Measurements from ENCODE around the gene H2AZ2. TPM values are rescaled to one million over a fixed set of nuclear protein-coding genes. Genes with fewer than 3 reads are reported as not detected.
"Not testable (repeated sequence)": the region's sequence is repeated elsewhere in the genome, so short reads cannot be mapped to it uniquely, and the experiment has no call there.

H2AZ2 gene
- total and polyA plus RNA-seq, 5 donors from 2014 or later = 186 to 315 (median 257) TPM

- peak overlapping the region; percentile 62 to 98 (median 87) for H3K27ac Mint-ChIP-seq
Observed at GRCh38 chr7:44849259-44849884, 1.5 kb upstream of the H2AZ2 start.

GRCh38 chr7:44847509-44847919 lies 373 bp downstream of the H2AZ2 start:
- H3K9me3 Mint-ChIP-seq = no peaks in the 10 kb centered on the region
- peak overlapping the region; percentile 91 for H3K4me3 ChIP-seq (ENCODE audit: low read depth, low read length)

More at GRCh38 chr7:44849259-44849884, 1.5 kb upstream of the H2AZ2 start:
- H3K36me3 ChIP-seq (ENCODE audit: control insufficient read depth, insufficient read depth, low read length) = no peaks in the 10 kb centered on the region
- Mint-ChIP-seq H3K36me3 (no peaks in the 10 kb centered on the region), H3K9me3 (no peaks in the 10 kb centered on the region), H3K4me3 (peak overlapping the region; percentile 96 to 99 (median 96)), H3K4me1 (peaks cover 19 to 36% (median 29%) of the 10 kb centered on the region in 4 donors), H3K27me3 (peaks cover 6% of the 10 kb centered on the region)
- no peak overlapping the region for H3K27ac ChIP-seq (ENCODE audit: insufficient read depth, low read length, poor library complexity, severe bottlenecking)
- H3K9me3 ChIP-seq (ENCODE audit: control insufficient read depth in 2 of 2, low read length in 2 of 2) = no peaks in the 10 kb centered on the region
- ATAC-seq (ENCODE audit: low read depth in 2 of 2) (no peak), DNase-seq (no peak)
- H3K27me3 ChIP-seq (ENCODE audit: control insufficient read depth, insufficient read depth, low read length) = no peaks in the 10 kb centered on the region
- peaks cover 29% of the 10 kb centered on the region for H3K4me1 ChIP-seq (ENCODE audit: control insufficient read depth, insufficient read depth, low read length, poor library complexity, severe bottlenecking)
- no peak overlapping the region for H3K4me3 ChIP-seq (ENCODE audit: low read depth, low read length)

DNA sequence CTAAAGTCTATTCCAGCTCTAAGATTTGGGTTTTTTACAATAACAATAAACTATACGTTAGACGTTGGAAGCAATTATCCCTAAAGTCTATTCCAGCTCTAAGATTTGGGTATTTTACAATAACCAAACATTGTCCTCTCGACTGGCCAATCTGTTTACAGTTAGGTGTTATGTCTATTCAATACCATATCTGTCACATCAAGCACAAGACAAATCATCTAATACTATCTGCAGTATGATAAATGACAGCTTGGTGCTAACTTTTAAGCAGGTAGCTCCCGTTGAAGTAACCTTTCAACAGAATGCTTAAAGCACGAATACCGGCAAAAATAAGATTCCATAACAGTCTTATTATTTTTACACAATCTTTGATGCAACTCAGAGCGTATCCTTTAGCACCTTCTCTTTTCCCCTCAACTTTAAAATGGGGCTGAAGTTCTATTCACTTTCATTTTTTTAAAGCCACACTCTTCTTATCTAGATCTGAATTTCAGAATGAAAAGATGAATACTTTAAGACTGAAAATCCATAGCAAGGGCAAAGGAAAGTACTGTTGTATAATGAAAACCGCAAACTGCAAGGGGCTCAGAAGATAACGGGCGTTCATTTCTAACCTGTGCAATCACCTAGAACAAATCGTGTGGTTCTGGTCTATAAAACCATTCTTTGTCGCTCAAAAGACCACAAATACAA lies 925 bp downstream of the H2AZ2 start:
- peaks cover 6% of the 10 kb centered on the region for H3K27me3 Mint-ChIP-seq
- H3K4me1 Mint-ChIP-seq = peaks cover 25 to 51% (median 38%) of the 10 kb centered on the region in 4 donors
- H3K9me3 ChIP-seq (ENCODE audit: control insufficient read depth in 2 of 2, low read length in 2 of 2) = no peaks in the 10 kb centered on the region
- H3K4me1 ChIP-seq (ENCODE audit: control insufficient read depth, insufficient read depth, low read length, poor library complexity, severe bottlenecking) = peaks cover 32% of the 10 kb centered on the region
- H3K36me3 Mint-ChIP-seq = peaks cover 6% of the 10 kb centered on the region
- DNase-seq (no peak), ATAC-seq (ENCODE audit: low read depth in 2 of 2) (no peak)
- H3K27ac Mint-ChIP-seq = peak overlapping the region; percentile 97 to 98 (median 98)
- H3K36me3 ChIP-seq (ENCODE audit: control insufficient read depth, insufficient read depth, low read length) = peaks cover 8% of the 10 kb centered on the region
- H3K9me3 Mint-ChIP-seq = no peaks in the 10 kb centered on the region
- peak overlapping the region; percentile 98 for H3K27ac ChIP-seq (ENCODE audit: insufficient read depth, low read length, poor library complexity, severe bottlenecking)
- H3K4me3 ChIP-seq (ENCODE audit: low read depth, low read length) = peak overlapping the region; percentile 91
- no peaks in the 10 kb centered on the region for H3K27me3 ChIP-seq (ENCODE audit: control insufficient read depth, insufficient read depth, low read length)
- peak overlapping the region; percentile 96 to 99 (median 97) for H3K4me3 Mint-ChIP-seq

More at GRCh38 chr7:44847509-44847919, 373 bp downstream of the H2AZ2 start:
- Mint-ChIP-seq H3K36me3 (peaks cover 2% of the 10 kb centered on the region), H3K27ac (peak overlapping the region; percentile 97 to 98 (median 98)), H3K27me3 (peaks cover 6% of the 10 kb centered on the region), H3K4me1 (peaks cover 25 to 46% (median 34%) of the 10 kb centered on the region in 4 donors), H3K4me3 (peak overlapping the region; percentile 96 to 99 (median 97))
- Histone ChIP-seq H3K27ac (ENCODE audit: insufficient read depth, low read length, poor library complexity, severe bottlenecking) (peak overlapping the region; percentile 98), H3K9me3 (ENCODE audit: control insufficient read depth in 2 of 2, low read length in 2 of 2) (no peaks in the 10 kb centered on the region), H3K27me3 (ENCODE audit: control insufficient read depth, insufficient read depth, low read length) (no peaks in the 10 kb centered on the region), H3K4me1 (ENCODE audit: control insufficient read depth, insufficient read depth, low read length, poor library complexity, severe bottlenecking) (peaks cover 32% of the 10 kb centered on the region), H3K36me3 (ENCODE audit: control insufficient read depth, insufficient read depth, low read length) (peaks cover 2% of the 10 kb centered on the region)
- DNase-seq = peak; percentile 72 to 93 (median 92)
- ATAC-seq (ENCODE audit: low read depth in 2 of 2) = peak; percentile 68 to 71

DNA sequence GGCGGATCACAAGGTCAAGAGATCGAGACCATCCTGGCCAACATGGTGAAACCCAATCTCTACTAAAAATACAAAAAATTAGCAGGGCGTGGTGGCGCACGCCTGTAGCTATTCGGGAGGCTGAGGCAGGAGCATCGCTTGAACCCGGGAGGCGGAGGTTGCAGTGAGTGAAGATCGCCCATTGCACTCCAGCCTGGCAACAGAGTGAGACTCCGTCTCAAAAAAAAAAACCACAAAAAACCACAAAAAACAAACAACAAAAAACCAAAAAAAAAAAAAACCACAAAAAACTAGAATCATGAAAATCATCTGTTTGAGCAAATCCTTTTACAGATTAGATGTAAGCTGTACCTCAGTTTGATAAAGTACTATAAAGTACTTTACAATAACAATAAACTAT lies 1.5 kb downstream of the H2AZ2 start:
- ATAC-seq (ENCODE audit: low read depth in 2 of 2); H3K9me3 Mint-ChIP-seq; H3K27me3 ChIP-seq (ENCODE audit: control insufficient read depth, insufficient read depth, low read length); H3K9me3 ChIP-seq (ENCODE audit: control insufficient read depth in 2 of 2, low read length in 2 of 2); H3K27me3 Mint-ChIP-seq: not testable (repeated sequence)
- DNase-seq = peak in 1 of 3 donors; percentile 41
- H3K4me1 ChIP-seq (ENCODE audit: control insufficient read depth, insufficient read depth, low read length, poor library complexity, severe bottlenecking) = peaks cover 32% of the 10 kb centered on the region
- Mint-ChIP-seq H3K27ac (peak overlapping the region; percentile 97 to 98 (median 98)), H3K36me3 (peaks cover 11% of the 10 kb centered on the region), H3K4me1 (peaks cover 29 to 57% (median 43%) of the 10 kb centered on the region in 4 donors), H3K4me3 (peak overlapping the region; percentile 96 to 99 (median 97))
- H3K36me3 ChIP-seq (ENCODE audit: control insufficient read depth, insufficient read depth, low read length) = peaks cover 12% of the 10 kb centered on the region
- H3K4me3 ChIP-seq (ENCODE audit: low read depth, low read length) = peak overlapping the region; percentile 91
- peak overlapping the region; percentile 98 for H3K27ac ChIP-seq (ENCODE audit: insufficient read depth, low read length, poor library complexity, severe bottlenecking)

DNA sequence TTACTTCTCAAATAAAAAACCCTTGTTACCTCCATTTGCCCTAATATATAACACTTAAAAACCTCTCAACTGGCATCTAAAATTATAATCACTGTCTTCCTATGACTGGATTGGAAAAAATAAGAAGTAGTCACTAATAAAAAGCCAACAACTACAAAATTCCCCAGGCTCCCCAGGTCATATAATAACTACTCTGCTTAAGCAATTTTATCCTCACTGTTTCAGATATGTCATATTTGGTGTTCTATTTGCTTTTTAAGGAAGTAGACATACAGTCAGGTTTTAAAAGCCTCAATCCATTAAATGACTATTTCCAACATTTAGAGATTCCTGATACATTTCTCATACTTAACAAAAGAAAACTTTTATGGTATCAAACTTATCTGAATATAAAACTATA lies 2.4 kb downstream of the H2AZ2 start:
- peaks cover 32% of the 10 kb centered on the region for H3K4me1 ChIP-seq (ENCODE audit: control insufficient read depth, insufficient read depth, low read length, poor library complexity, severe bottlenecking)
- peaks cover 18% of the 10 kb centered on the region for H3K36me3 Mint-ChIP-seq
- DNase-seq (no peak), ATAC-seq (ENCODE audit: low read depth in 2 of 2) (no peak)
- H3K9me3 Mint-ChIP-seq = no peaks in the 10 kb centered on the region
- peaks cover 29 to 64% (median 50%) of the 10 kb centered on the region in 4 donors for H3K4me1 Mint-ChIP-seq
- H3K27me3 Mint-ChIP-seq = peaks cover 6% of the 10 kb centered on the region
- no peaks in the 10 kb centered on the region for H3K27me3 ChIP-seq (ENCODE audit: control insufficient read depth, insufficient read depth, low read length)
- H3K36me3 ChIP-seq (ENCODE audit: control insufficient read depth, insufficient read depth, low read length) = peaks cover 18% of the 10 kb centered on the region
- peak overlapping the region; percentile 98 for H3K27ac ChIP-seq (ENCODE audit: insufficient read depth, low read length, poor library complexity, severe bottlenecking)
- H3K9me3 ChIP-seq (ENCODE audit: control insufficient read depth in 2 of 2, low read length in 2 of 2) = no peaks in the 10 kb centered on the region
- H3K4me3 Mint-ChIP-seq = peak overlapping the region; percentile 96 to 99 (median 97)
- H3K27ac Mint-ChIP-seq = peak overlapping the region in 2 of 3 donors; percentile 97 to 98
- peak overlapping the region; percentile 91 for H3K4me3 ChIP-seq (ENCODE audit: low read depth, low read length)

DNA sequence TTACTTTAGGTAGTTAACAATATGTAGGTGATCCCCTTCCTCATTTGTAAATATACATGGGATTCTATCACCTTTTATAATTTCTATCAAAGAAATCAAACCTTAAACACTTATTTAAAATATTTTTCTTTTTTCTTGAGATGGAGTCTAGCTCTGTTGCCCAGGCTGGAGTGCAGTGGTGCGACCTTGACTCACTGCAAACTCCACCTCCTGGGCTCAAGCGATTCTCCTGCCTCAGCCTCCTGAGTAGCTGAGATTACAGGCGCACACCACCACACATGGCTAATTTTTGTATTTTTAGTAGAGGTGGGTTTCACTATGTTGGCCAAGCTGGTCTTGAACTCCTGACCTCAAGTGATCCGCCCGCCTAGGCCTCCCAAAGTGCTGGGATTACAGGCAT lies 4.4 kb downstream of the H2AZ2 start:
- DNase-seq; H3K27ac ChIP-seq (ENCODE audit: insufficient read depth, low read length, poor library complexity, severe bottlenecking); H3K27me3 ChIP-seq (ENCODE audit: control insufficient read depth, insufficient read depth, low read length); H3K4me3 ChIP-seq (ENCODE audit: low read depth, low read length); H3K9me3 ChIP-seq (ENCODE audit: control insufficient read depth in 2 of 2, low read length in 2 of 2); H3K9me3 Mint-ChIP-seq; ATAC-seq (ENCODE audit: low read depth in 2 of 2); H3K27ac Mint-ChIP-seq; H3K27me3 Mint-ChIP-seq: not testable (repeated sequence)
- Mint-ChIP-seq H3K36me3 (peaks cover 26% of the 10 kb centered on the region), H3K4me1 (peaks cover 35 to 63% (median 53%) of the 10 kb centered on the region in 4 donors), H3K4me3 (peak overlapping the region in 1 of 4 donors; percentile 9)
- peaks cover 28% of the 10 kb centered on the region for H3K4me1 ChIP-seq (ENCODE audit: control insufficient read depth, insufficient read depth, low read length, poor library complexity, severe bottlenecking)
- peaks cover 35% of the 10 kb centered on the region for H3K36me3 ChIP-seq (ENCODE audit: control insufficient read depth, insufficient read depth, low read length)

DNA sequence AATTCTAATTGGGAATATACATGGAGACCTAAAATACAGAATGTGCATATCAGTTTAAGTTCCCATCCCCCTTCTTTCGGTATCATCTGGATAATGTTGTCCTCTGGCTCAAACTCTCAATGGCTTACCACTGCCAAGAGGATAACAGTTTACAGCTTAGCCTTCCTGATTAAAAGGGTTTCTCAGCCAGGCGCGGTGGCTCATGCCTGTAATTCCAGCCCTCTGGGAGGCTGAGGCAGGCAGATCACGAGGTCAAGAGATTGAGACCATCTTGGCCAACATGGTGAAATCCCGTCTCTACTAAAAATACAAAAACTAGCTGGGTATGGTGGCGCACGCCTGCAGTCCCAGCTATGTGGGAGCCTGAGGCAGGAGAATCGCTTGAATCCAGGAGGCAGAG lies 5.2 kb downstream of the H2AZ2 start:
- peaks cover 30 to 58% (median 51%) of the 10 kb centered on the region in 4 donors for H3K4me1 Mint-ChIP-seq
- not testable (repeated sequence) for H3K9me3 ChIP-seq (ENCODE audit: control insufficient read depth in 2 of 2, low read length in 2 of 2); ATAC-seq (ENCODE audit: low read depth in 2 of 2); H3K27ac ChIP-seq (ENCODE audit: insufficient read depth, low read length, poor library complexity, severe bottlenecking); H3K27me3 ChIP-seq (ENCODE audit: control insufficient read depth, insufficient read depth, low read length); H3K4me3 Mint-ChIP-seq; H3K9me3 Mint-ChIP-seq; H3K4me3 ChIP-seq (ENCODE audit: low read depth, low read length); DNase-seq; H3K27me3 Mint-ChIP-seq
- peaks cover 27% of the 10 kb centered on the region for H3K36me3 Mint-ChIP-seq
- peak overlapping the region in 1 of 3 donors; percentile 26 for H3K27ac Mint-ChIP-seq
- peaks cover 37% of the 10 kb centered on the region for H3K36me3 ChIP-seq (ENCODE audit: control insufficient read depth, insufficient read depth, low read length)
- peaks cover 28% of the 10 kb centered on the region for H3K4me1 ChIP-seq (ENCODE audit: control insufficient read depth, insufficient read depth, low read length, poor library complexity, severe bottlenecking)
